HG02678 (cell line): ENCODE data around the gene MLX.

Source experiments
- ATAC-seq: cut with Tn5 transposase; IDR thresholded peaks from one replicate; pipeline ENCODE4 v1.9.1; 2021; ENCODE audit warnings: mild to moderate bottlenecking, moderate library complexity; ENCODE audit not compliant: unreplicated experiment

The MLX gene, protein sequence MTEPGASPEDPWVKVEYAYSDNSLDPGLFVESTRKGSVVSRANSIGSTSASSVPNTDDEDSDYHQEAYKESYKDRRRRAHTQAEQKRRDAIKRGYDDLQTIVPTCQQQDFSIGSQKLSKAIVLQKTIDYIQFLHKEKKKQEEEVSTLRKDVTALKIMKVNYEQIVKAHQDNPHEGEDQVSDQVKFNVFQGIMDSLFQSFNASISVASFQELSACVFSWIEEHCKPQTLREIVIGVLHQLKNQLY

DNA sequence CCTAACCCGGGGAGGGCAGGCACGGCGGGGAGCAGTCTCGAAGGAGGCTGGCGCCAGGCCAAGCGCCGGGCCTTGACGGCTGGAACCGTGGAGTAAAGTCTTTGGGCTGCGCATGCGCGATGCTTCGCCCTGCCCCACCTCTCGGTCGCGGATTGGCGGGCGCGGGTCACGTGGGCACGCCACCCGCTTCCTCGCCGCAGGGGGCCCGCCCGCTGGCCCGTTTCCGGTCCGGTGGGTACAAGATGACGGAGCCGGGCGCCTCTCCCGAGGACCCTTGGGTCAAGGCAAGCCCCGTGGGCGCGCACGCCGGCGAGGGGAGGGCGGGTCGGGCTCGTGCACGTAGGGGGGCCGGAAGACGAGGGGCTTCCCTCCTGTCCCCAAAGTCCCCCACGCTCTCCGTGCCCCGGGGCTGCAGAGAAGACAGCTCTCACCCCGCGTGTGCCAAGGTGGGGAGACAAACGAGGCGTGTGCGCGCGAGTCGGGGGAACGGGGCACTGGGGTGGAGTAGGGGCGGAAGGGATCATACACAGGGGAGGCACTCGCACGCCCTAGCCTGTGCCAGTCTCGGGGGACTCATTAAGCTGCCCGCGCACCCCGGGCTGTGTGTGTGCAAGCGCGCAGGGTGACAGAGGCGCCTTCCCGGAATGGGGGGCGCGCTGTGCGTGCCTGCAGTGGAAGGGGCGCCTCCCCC lies at the start of gene MLX:
Gene MLX, plus strand, starts transcription at position 218 of the 691 bp plus-strand sequence. Its CDS starts 25 bp downstream, at position 243.
- ATAC-seq, result peak; percentile 71

DNA sequence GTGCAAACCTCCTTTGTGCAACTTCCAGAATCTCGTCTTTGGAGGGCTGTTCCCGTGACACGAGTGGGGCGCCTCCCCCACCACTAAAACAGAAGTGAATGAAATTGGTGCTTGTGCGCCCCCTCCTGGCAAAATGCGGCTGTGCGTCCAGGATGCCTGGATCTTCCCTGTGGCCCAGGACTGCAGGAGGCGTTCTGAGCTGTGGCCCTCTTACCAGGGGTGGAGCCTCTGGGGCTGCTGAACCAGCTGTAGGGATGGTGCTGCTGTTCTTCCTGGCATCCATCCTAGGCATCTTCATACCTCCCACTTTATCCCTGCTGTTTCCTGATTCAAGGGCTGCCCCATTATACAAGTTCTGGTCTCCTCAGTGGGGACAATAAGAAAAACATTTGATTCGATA lies 49.4 kb upstream of the MLX start:
- no peak for ATAC-seq

DNA sequence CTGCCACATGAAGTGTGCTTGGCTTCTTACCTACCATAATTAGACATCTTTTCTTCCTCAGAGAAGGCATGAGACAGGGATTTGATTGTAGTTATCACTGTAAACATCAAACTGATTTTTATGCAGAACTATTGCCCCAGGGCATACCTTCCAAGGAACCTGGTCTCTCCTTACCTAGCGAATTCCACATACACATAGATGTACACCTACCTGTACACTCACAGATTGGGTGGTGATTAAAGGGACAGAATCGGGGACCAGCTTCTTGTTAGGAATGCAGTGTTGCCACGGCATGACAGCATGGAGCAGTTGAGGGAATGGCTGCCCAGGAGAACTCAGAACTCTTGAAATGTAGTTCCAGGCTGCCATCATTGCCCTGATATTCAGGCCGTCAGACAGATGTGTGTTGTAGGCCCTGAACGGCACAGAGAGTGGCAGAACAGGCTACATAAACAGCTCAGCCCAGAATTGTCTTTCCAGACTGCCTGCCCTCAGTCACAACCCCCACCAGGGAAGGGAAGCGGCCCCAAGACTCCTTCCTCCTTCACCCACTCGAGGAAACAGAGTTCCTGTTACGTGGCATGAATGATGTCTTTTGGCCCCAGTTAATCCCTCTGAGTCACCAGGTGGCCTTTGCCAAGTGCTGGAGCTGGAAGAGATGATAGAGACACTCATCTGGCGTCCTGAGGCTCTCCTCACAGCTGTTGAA lies 48.7 kb upstream of the MLX start:
- ATAC-seq, result no peak

GRCh38 chr17:42518755-42519545 lies 48.0 kb upstream of the MLX start:
- no peak for ATAC-seq

GRCh38 chr17:42519546-42520491 lies 47.1 kb upstream of the MLX start:
- no peak for ATAC-seq

DNA sequence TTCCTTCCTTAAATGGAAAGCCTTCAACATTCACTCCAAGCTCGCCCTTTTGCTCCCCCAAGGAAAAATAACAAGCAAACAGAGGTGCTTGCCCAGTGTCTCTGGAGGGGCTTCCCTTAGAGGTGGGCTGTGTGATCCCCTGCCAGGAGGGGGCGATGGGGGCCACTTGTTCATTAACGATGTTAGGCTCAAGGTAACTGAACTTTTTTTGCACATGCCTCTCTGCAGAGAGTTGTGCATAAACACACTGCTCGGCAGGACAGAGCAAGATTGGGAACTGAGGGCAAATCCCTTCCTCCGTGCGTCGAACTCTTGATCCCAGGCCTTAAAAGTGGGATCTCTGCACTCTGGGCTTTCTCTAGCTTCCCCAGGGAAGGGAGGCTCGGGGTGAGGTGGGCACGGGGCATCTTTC lies 46.4 kb upstream of the MLX start:
- ATAC-seq, result no peak

DNA sequence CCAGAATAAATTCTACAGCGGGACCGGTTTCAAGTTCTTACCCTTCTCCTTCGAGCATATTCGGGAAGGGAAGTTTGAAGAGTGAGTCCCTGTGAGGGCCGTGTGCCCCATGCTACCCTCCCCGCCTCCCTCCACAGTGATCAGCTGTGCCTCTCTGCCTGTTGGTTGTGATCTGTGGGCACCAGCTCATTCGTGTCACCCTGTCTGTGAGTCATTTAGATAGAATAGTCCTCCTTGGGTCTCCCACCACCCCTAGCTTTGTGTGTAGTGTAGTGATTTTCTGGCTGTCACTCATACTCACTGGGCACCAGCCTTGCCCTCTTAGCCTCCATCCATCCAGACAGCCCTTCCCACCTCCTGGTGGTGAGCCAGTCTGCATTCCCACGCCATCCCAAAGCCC lies 45.9 kb upstream of the MLX start:
- ATAC-seq, result no peak

GRCh38 chr17:42521666-42522262 lies 45.1 kb upstream of the MLX start:
- ATAC-seq, result no peak

DNA sequence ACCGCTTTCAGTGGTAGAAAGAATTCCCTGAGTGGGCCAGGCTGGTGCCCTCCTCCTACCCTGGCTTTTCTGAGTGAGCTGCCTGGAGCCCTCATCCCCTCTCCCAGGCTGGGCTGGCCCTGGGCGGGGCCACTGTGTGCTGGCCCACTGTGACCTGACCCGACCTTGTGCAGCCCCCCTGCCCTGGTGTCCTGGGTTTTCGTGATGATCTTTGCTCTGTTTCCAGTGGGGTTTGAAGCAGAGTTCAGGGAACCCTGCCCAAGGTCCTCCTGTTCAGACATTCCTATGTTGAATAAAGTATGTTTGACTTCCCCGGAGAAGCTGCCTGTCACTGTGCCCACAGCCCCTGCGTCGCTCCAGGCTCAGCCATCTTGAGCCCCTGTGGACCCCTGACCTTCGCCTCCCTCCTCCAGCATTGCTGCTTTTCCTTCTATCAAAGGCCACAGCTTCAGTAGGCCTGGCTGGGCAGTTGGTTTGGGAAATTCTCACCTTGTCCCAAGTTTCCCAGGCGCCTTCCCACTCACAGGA lies 44.6 kb upstream of the MLX start:
- no peak for ATAC-seq

DNA sequence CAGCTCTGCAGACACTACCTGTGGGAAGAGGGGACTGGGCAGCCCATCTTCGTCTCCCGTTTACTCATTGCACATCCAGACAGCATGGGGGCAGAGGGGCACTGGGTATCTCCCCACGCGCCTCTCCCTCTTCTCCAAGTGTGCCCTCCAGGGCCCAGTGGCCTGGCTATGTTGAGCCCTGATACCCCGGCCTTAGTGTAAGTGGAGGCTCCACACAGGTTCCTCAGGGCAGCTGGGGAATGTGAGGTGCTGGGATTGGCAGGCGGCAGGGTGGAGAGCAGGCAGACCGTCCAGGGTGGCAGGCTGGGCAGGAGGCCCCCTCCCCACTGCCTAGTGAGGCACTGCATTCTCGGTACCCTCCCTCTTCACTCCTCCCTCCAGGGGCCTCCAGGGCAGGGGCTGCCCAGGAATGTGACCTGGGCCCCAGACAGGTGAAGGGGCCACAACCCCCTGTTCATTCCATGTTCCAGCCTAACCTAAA lies 44.1 kb upstream of the MLX start:
- ATAC-seq, result no peak

GRCh38 chr17:42525221-42525620 lies 41.7 kb upstream of the MLX start:
- ATAC-seq, result no peak

- ATAC-seq, result no peak
These were observed 40.9 kb upstream of the MLX start for GRCh38 chr17:42526031-42526444.

DNA sequence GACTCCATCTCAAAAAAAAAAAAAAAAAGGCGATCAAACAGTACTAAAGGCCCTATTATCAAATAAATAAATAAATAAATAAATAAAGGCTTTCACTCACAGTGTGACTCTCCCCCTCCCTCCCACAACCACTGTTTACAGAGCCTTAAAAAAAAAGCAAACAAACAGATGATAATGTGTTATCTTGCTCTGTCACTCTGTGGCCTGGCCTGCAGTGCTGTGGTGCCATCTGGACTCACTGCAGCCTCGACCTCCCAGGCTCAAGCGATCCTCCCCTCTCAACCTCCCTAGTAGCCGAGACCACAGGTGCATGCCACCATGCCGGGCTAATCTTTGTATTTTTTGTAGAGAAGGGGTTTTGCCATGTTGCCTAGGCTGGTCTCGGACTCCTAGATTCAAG lies 39.0 kb upstream of the MLX start:
- ATAC-seq, result no peak

- ATAC-seq, result no peak
These were observed 37.8 kb upstream of the MLX start for GRCh38 chr17:42529061-42529460.

DNA sequence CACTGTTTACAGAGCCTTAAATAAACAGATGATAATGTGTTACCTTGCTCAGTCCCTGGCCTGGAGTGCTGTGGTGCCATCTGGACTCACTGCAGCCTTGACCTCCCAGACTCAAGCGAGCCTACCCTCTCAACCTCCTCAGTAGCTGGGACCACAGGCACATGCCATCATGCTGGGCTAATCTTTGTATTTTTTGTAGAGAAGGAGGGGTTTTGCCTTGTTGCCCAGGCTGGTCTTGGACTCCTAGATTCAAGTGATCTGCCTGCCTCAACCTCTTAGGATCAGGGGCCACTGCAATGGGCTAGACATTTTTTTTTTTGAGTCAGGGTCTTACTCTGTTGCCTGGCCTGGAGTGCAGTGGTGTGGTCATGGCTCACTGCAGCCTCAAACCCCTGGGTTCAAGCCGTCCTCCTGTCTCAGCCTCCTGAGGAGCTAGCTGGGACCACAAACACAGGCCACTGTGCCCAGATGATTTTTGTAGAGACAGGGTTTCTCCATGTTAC lies 35.9 kb upstream of the MLX start:
- no peak for ATAC-seq

DNA sequence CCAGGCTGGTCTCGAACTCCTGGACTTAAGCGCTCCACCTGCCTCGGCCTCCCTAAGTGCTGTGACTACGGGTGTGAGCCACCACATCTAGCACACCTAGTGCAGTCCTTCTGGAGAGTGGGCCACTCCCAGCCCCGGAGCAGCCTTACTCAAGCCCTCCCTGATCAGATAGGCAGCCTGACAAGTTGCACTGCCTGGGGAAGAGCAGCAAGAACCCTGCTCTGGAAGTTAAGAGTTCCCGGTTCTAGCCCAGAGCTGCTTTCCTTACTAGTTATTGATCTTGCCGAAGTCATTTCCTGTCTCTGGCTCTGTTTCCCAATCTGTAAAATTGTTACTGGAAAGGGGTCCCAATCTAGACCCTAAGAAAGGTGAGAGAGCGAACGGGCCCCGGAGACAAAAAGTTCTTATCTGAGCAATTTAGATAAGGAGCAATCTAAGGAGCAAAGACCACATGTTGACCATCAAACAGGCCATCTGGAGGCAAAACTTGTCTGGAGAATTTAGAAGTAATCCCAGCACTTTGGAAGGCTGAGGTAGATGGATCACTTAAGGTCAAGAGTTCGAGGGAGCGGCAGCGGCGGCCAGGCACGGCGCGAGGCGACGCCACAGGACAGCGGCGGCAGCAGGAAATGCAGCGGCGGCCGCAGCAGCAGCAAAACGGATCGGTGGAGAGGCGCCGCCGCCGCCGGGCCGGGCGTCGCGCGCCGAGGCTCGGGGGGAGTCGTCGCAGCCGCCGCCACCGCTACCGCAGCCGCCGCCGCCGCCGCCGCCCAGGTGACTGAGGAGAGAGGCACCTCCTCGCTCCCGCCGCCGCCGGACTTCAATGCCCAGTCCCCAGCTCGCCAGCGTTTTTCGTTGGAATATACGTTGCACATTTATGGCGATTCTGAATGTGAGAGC lies 35.2 kb upstream of the MLX start:
- no peak for ATAC-seq

GRCh38 chr17:42535155-42536047 lies 31.5 kb upstream of the MLX start:
- ATAC-seq, result no peak
